Body of pancreas (tissue), 4 donors: ENCODE data around the gene UBAC2.

Source experiments
- CTCF ChIP-seq, 7 experiments: fragments of 450-650 bp in 4 of 7; fragments of 200-600 bp in 3 of 7; sonication (generic) in 3 of 7; IDR thresholded peaks; one replicate each; pipeline ENCODE4 v1.5.1; 2016 to 2019; ENCODE audit warnings: antibody characterized with exemption in 7 of 7
- POLR2A ChIP-seq, 3 donors: fragments of 450-650 bp; IDR thresholded peaks; one replicate each; pipeline ENCODE4 v1.6.1; 2016; ENCODE audit warnings: antibody characterized with exemption in 3 of 3, mild to moderate bottlenecking in 2 of 3

- no peak for TF ChIP-seq CTCF (IDR thresholded peaks at IDR 0.05)
- no peak for TF ChIP-seq POLR2A (IDR thresholded peaks at IDR 0.05)
Observed at GRCh38 chr13:99227331-99227900, 26.8 kb downstream of the UBAC2 start.
